ENCODE results near the gene ADSS2. TPM values are rescaled to one million over a fixed set of nuclear protein-coding genes. Genes with fewer than 3 reads are reported as not detected.
A peak's percentile ranks its signal among the peaks of the same experiment; 100 is the strongest.

ADSS2 gene
- total RNA-seq, 1 experiment from 2014 or later: 76.7 TPM

GRCh38 chr1:244458781-244459180 is 7.1 kb upstream of the ADSS2 start:
- H3K4me3 ChIP-seq: no peak overlapping the region
- peaks cover 3% of the 10 kb centered on the region; the same call in 1 of the 2 replicates for H3K9me3 ChIP-seq (ENCODE audit: insufficient read depth, low read depth)
- TF ChIP-seq EZH2 (IDR thresholded peaks at IDR 0.05; ENCODE audit: low read depth) (no peak), CTCF (conservative IDR thresholded peaks at IDR 0.05) (no peak)
- H4K20me1 ChIP-seq (ENCODE audit: insufficient read depth): no peaks in the 10 kb centered on the region
- H2AFZ ChIP-seq: no peak overlapping the region
- H3K4me2 ChIP-seq: no peak overlapping the region
- no peaks in the 10 kb centered on the region for H3K36me3 ChIP-seq (ENCODE audit: low read depth)
- H3K27me3 ChIP-seq (ENCODE audit: insufficient read depth, low read depth): no peaks in the 10 kb centered on the region
- H3F3A ChIP-seq (ENCODE audit: insufficient read depth, low read depth): peaks cover 16% of the 10 kb centered on the region
- BruUV-seq (replicated peaks): no TSS peak
- no peak for DNase-seq
- no peaks in the 10 kb centered on the region for H3K79me2 ChIP-seq (ENCODE audit: low read depth)
- ChIA-PET POLR2A (ENCODE audit: unreplicated experiment) (no interaction called here), CTCF (interaction anchor here (0.6 kb wide), 1 partner anchor 754 kb away, joined by 6 read pairs; no protein-coding TSS in a partner anchor)
- intact Hi-C loops (cut with micrococcal nuclease; ENCODE audit: unreplicated experiment): loop anchor here (10.0 kb wide), 2 partner anchors 604 to 1204 kb away; partner anchors contain the start of genes AKT3, CEP170 and SDCCAG8
- H3K9me2 ChIP-seq (ENCODE audit: insufficient read depth): no peaks in the 10 kb centered on the region
- H3K4me1 ChIP-seq (replicated peaks; ENCODE audit: insufficient read depth): peaks cover 22% of the 10 kb centered on the region
- H3K27ac ChIP-seq: no peak overlapping the region

GRCh38 chr1:244456586-244456985 is 4.9 kb upstream of the ADSS2 start:
- H3K9me2 ChIP-seq (ENCODE audit: insufficient read depth): no peaks in the 10 kb centered on the region
- TF ChIP-seq EZH2 (IDR thresholded peaks at IDR 0.05; ENCODE audit: low read depth) (no peak), CTCF (conservative IDR thresholded peaks at IDR 0.05) (no peak)
- no peak overlapping the region for H3K4me3 ChIP-seq
- POLR2A ChIA-PET (ENCODE audit: unreplicated experiment): interaction anchor here (0.7 kb wide), 1 partner anchor 402 kb away, joined by 5 read pairs; no protein-coding TSS in a partner anchor
- H3K4me1 ChIP-seq (replicated peaks; ENCODE audit: insufficient read depth): peaks cover 29% of the 10 kb centered on the region
- H3K27me3 ChIP-seq (ENCODE audit: insufficient read depth, low read depth): no peaks in the 10 kb centered on the region
- no peak for DNase-seq
- CTCF ChIA-PET: no interaction called here
- no TSS peak for BruUV-seq (replicated peaks)
- peaks cover 8% of the 10 kb centered on the region for H3F3A ChIP-seq (ENCODE audit: insufficient read depth, low read depth)
- H2AFZ ChIP-seq: no peak overlapping the region
- H3K27ac ChIP-seq: no peak overlapping the region
- no peaks in the 10 kb centered on the region for H3K79me2 ChIP-seq (ENCODE audit: low read depth)
- no peaks in the 10 kb centered on the region for H4K20me1 ChIP-seq (ENCODE audit: insufficient read depth)
- H3K36me3 ChIP-seq (ENCODE audit: low read depth): no peaks in the 10 kb centered on the region
- intact Hi-C loops (cut with micrococcal nuclease; ENCODE audit: unreplicated experiment): loop anchor here (10.0 kb wide), 2 partner anchors 602 to 1202 kb away; partner anchors contain the start of genes AKT3, CEP170 and SDCCAG8
- no peak overlapping the region for H3K4me2 ChIP-seq
- peaks cover 3% of the 10 kb centered on the region; the same call in 1 of the 2 replicates for H3K9me3 ChIP-seq (ENCODE audit: insufficient read depth, low read depth)

- peaks cover 20% of the 10 kb centered on the region for H3K79me2 ChIP-seq (ENCODE audit: low read depth)
These were observed 2.7 kb upstream of the ADSS2 start for GRCh38 chr1:244454412-244454811.

More at GRCh38 chr1:244454412-244454811, 2.7 kb upstream of the ADSS2 start:
- TF ChIP-seq EZH2 (IDR thresholded peaks at IDR 0.05; ENCODE audit: low read depth): no peak
- TF ChIP-seq CTCF (conservative IDR thresholded peaks at IDR 0.05): no peak
- H3F3A ChIP-seq (ENCODE audit: insufficient read depth, low read depth): peaks cover 8% of the 10 kb centered on the region; the same call in 1 of the 2 replicates
- no peaks in the 10 kb centered on the region for H3K9me2 ChIP-seq (ENCODE audit: insufficient read depth)
- intact Hi-C loops (cut with micrococcal nuclease; ENCODE audit: unreplicated experiment): loop anchor here (5.0 to 10.0 kb wide), 6 partner anchors 112 to 1200 kb away; partner anchors contain the start of genes AKT3, CEP170, COX20 and SDCCAG8
- peak overlapping the region; percentile 13; the same call in 1 of the 2 replicates for H3K27ac ChIP-seq
- H3K4me1 ChIP-seq (replicated peaks; ENCODE audit: insufficient read depth): peaks cover 30% of the 10 kb centered on the region
- 0 out of 2 replicates have a peak, but pooled peaks cover 7% of the 10 kb centered on the region for H3K36me3 ChIP-seq (ENCODE audit: low read depth)
- BruUV-seq (replicated peaks): no TSS peak
- peak overlapping the region; percentile 65 for H3K4me2 ChIP-seq
- no peaks in the 10 kb centered on the region for H4K20me1 ChIP-seq (ENCODE audit: insufficient read depth)
- peak overlapping the region; percentile 76 for H2AFZ ChIP-seq
- peak overlapping the region; percentile 28; the same call in 1 of the 2 replicates for H3K4me3 ChIP-seq
- peak; percentile 21 to 41 for DNase-seq
- CTCF ChIA-PET: no interaction called here
- H3K27me3 ChIP-seq (ENCODE audit: insufficient read depth, low read depth): no peaks in the 10 kb centered on the region
- POLR2A ChIA-PET (ENCODE audit: unreplicated experiment): no interaction called here
- no peaks in the 10 kb centered on the region for H3K9me3 ChIP-seq (ENCODE audit: insufficient read depth, low read depth)

All from PC-9 (cell line).